ENCODE results near the gene NRIP1. TPM values are rescaled to one million over a fixed set of nuclear protein-coding genes. Genes with fewer than 3 reads are reported as not detected.

The NRIP1 gene
- total and polyA plus RNA-seq, 2 experiments from 2014 or later = 12.5 to 31.2 TPM

- Histone ChIP-seq H3K9me2 (ENCODE audit: insufficient read depth) (no peaks in the 10 kb centered on the region), H4K20me1 (ENCODE audit: insufficient read depth) (no peaks in the 10 kb centered on the region), H3K9me3 (ENCODE audit: low read depth) (no peaks in the 10 kb centered on the region), H3K4me3 (no peak overlapping the region), H3K27ac (no peak overlapping the region), H3K36me3 (ENCODE audit: low read depth) (no peaks in the 10 kb centered on the region), H3F3A (ENCODE audit: insufficient read depth) (peaks cover 28% of the 10 kb centered on the region; the same call in 1 of the 2 replicates), H3K79me2 (ENCODE audit: insufficient read depth) (peaks cover 100% of the 10 kb centered on the region), H3K9ac (no peak overlapping the region), H3K4me2 (ENCODE audit: unreplicated experiment) (no peak overlapping the region), H2AFZ (no peak overlapping the region), H3K4me1 (ENCODE audit: insufficient read depth) (peaks cover 14% of the 10 kb centered on the region), H3K27me3 (replicated peaks; ENCODE audit: insufficient read depth) (no peaks in the 10 kb centered on the region)
- in situ Hi-C loops (cut with MboI) = no loop called here
- WGBS, 2 experiments (ENCODE audit: low coverage in 1 of 2, low lambda C conversion rate in 2 of 2, missing lambda C conversion rate in 2 of 2) = 53 to 67% methylated on average over 6 of the region's 6 CpGs
- TF ChIP-seq EZH2phosphoT487 (IDR thresholded peaks at IDR 0.05; ENCODE audit: insufficient read depth, low read depth) = 0 out of 2 replicates have a peak, but pooled peaks have one; percentile 29
- no peak for TF ChIP-seq EZH2 (IDR thresholded peaks at IDR 0.05; ENCODE audit: insufficient read depth, poor library complexity, severe bottlenecking)
- DNase-seq = peak; percentile 39
These were observed 42.1 kb downstream of the NRIP1 start for GRCh38 chr21:15022608-15023261.

DNA sequence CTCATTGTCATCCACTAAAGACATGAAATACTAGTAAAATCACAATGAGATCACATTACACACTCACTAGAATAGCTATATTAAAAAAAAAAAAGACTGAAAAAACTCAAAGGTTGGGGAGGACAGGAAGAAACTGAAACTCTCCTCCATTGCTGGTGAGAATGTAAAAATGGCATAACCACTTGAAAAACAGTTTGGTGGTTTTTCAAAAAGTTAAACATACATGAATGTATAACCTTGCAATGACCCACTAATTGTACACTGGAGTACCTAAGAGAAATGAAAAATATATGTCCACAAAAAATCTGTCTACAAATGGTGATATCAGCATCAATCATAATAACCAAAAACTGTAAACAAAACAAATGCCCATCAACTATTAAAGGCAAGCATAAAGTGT is 44.0 kb downstream of the NRIP1 start:
- H3K27me3 ChIP-seq (replicated peaks; ENCODE audit: insufficient read depth) = no peaks in the 10 kb centered on the region

GRCh38 chr21:15018382-15018781 is 46.4 kb downstream of the NRIP1 start:
- Histone ChIP-seq H3K4me2 (ENCODE audit: unreplicated experiment) (no peak overlapping the region), H3K4me1 (ENCODE audit: insufficient read depth) (peaks cover 48% of the 10 kb centered on the region), H3K9ac (no peak overlapping the region), H4K20me1 (ENCODE audit: insufficient read depth) (no peaks in the 10 kb centered on the region), H3K9me2 (ENCODE audit: insufficient read depth) (no peaks in the 10 kb centered on the region), H3K79me2 (ENCODE audit: insufficient read depth) (peaks cover 90% of the 10 kb centered on the region), H3K27me3 (replicated peaks; ENCODE audit: insufficient read depth) (no peaks in the 10 kb centered on the region), H2AFZ (no peak overlapping the region), H3K27ac (no peak overlapping the region), H3K36me3 (ENCODE audit: low read depth) (no peaks in the 10 kb centered on the region), H3K9me3 (ENCODE audit: low read depth) (no peaks in the 10 kb centered on the region), H3K4me3 (no peak overlapping the region), H3F3A (ENCODE audit: insufficient read depth) (peaks cover 44% of the 10 kb centered on the region)
- TF ChIP-seq EZH2 (IDR thresholded peaks at IDR 0.05; ENCODE audit: insufficient read depth, poor library complexity, severe bottlenecking) (no peak), EZH2phosphoT487 (IDR thresholded peaks at IDR 0.05; ENCODE audit: insufficient read depth, low read depth) (no peak)
- in situ Hi-C loops (cut with MboI) = no loop called here
- DNase-seq = no peak
- 99 to 100% methylated on average over 2 of the region's 2 CpGs for WGBS, 2 experiments (ENCODE audit: low coverage in 1 of 2, low lambda C conversion rate in 2 of 2, missing lambda C conversion rate in 2 of 2)

More for the DNA sequence above, 44.0 kb downstream of the NRIP1 start:
- in situ Hi-C loops (cut with MboI) = no loop called here
- H3K36me3 ChIP-seq (ENCODE audit: low read depth) = no peaks in the 10 kb centered on the region
- no peaks in the 10 kb centered on the region for H3K9me2 ChIP-seq (ENCODE audit: insufficient read depth)
- H3K4me1 ChIP-seq (ENCODE audit: insufficient read depth) = peaks cover 31% of the 10 kb centered on the region
- H4K20me1 ChIP-seq (ENCODE audit: insufficient read depth) = no peaks in the 10 kb centered on the region
- H3K27ac ChIP-seq = no peak overlapping the region
- no peak for DNase-seq
- TF ChIP-seq EZH2 (IDR thresholded peaks at IDR 0.05; ENCODE audit: insufficient read depth, poor library complexity, severe bottlenecking) (no peak), EZH2phosphoT487 (IDR thresholded peaks at IDR 0.05; ENCODE audit: insufficient read depth, low read depth) (no peak)
- no peak overlapping the region for H3K4me2 ChIP-seq (ENCODE audit: unreplicated experiment)
- H3F3A ChIP-seq (ENCODE audit: insufficient read depth) = peaks cover 25% of the 10 kb centered on the region
- H3K9me3 ChIP-seq (ENCODE audit: low read depth) = no peaks in the 10 kb centered on the region
- no peak overlapping the region for H2AFZ ChIP-seq
- peaks cover 95% of the 10 kb centered on the region for H3K79me2 ChIP-seq (ENCODE audit: insufficient read depth)
- H3K4me3 ChIP-seq = no peak overlapping the region
- H3K9ac ChIP-seq = no peak overlapping the region

DNA sequence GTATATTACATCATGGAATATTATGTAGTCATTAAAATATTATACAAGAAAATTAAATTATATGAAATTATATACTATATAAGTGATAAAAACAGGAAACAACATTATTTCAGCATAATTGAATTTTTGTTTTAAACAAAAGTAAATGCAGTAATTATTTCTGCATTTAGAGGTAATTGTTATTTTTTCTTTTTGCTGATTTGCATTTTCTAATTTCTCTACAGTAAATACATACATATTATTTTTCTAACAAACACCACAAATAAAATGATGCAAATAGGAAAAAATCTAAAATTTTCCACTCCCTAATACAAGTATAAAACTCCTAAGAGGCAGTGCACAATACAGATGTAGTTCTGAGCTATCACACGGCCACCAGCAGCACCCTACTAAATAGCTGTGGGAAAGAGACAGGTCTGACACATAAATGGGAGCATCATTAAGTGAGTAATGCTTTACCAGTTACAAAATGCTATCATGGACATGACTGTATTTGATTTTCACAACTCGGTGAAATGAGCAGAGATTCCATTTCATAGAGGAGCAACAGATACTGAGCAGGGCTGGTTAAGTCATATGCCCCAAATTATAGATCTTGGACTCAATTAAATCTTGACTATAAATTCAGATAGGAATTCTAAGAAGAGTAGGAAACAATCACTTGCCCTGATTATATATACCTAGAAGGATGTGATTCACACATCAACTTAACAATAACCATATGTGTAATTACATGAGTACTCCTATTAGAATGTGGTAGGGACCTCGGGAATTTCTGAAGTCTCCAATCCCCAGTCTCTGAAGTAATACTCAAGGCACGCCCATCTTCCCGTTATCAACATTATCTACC is 49.0 kb downstream of the NRIP1 start:
- no peaks in the 10 kb centered on the region for H3K9me3 ChIP-seq (ENCODE audit: low read depth)
- no peaks in the 10 kb centered on the region for H3K9me2 ChIP-seq (ENCODE audit: insufficient read depth)
- H3K4me2 ChIP-seq (ENCODE audit: unreplicated experiment) = peak overlapping the region; percentile 61
- H3K4me3 ChIP-seq = no peak overlapping the region
- no peak for TF ChIP-seq EZH2 (IDR thresholded peaks at IDR 0.05; ENCODE audit: insufficient read depth, poor library complexity, severe bottlenecking)
- 0 out of 2 replicates have a peak, but pooled peaks have one; percentile 58 for TF ChIP-seq EZH2phosphoT487 (IDR thresholded peaks at IDR 0.05; ENCODE audit: insufficient read depth, low read depth)
- peaks cover 32% of the 10 kb centered on the region for H3F3A ChIP-seq (ENCODE audit: insufficient read depth)
- H2AFZ ChIP-seq = no peak overlapping the region
- H3K27ac ChIP-seq = peak overlapping the region; percentile 69
- peaks cover 46% of the 10 kb centered on the region for H3K4me1 ChIP-seq (ENCODE audit: insufficient read depth)
- peak; percentile 95 for DNase-seq
- H3K27me3 ChIP-seq (replicated peaks; ENCODE audit: insufficient read depth) = no peaks in the 10 kb centered on the region
- H3K36me3 ChIP-seq (ENCODE audit: low read depth) = no peaks in the 10 kb centered on the region
- in situ Hi-C loops (cut with MboI) = no loop called here
- peaks cover 90% of the 10 kb centered on the region for H3K79me2 ChIP-seq (ENCODE audit: insufficient read depth)
- no peaks in the 10 kb centered on the region for H4K20me1 ChIP-seq (ENCODE audit: insufficient read depth)
- 0 to 1% methylated on average over 5 of the region's 5 CpGs for WGBS, 2 experiments (ENCODE audit: low coverage in 1 of 2, low lambda C conversion rate in 2 of 2, missing lambda C conversion rate in 2 of 2)
- peak overlapping the region; percentile 37; the same call in 1 of the 2 replicates for H3K9ac ChIP-seq

Data from GM23248 (cell line).